ENCODE data around the gene SIRT2. TPM values are rescaled to one million over a fixed set of nuclear protein-coding genes. Genes with fewer than 3 reads are reported as not detected.
A peak's percentile ranks its signal among the peaks of the same experiment; 100 is the strongest.
"Not testable (repeated sequence)": the region's sequence is repeated elsewhere in the genome, so short reads cannot be mapped to it uniquely, and the experiment has no call there.

The SIRT2 gene
- polyA plus RNA-seq, 3 donors, result 57.5 to 65.9 (median 64.3) TPM

DNA sequence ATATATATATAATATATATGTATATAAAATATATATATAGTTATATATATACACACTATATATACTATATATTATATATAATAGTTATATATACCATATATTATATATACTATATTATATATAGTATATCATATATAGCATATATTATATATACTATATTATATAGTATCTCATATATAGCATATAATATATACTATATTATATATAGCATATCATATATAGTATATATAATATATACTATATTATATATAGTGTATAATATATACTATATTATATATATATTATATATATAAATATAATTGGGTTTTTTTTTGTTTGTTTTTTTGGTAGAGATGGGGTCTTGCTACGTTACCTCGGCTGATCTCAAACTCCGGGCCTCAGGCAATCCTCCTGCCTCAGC lies 38.0 kb downstream of the SIRT2 start:
- Histone ChIP-seq H3K27me3 (ENCODE audit: control insufficient read depth in 2 of 2, insufficient read depth in 2 of 2, low read length in 2 of 2) (no peaks in the 10 kb centered on the region), H3K79me2 (ENCODE audit: insufficient read depth, low read length) (no peaks in the 10 kb centered on the region), H3K36me3 (replicated peaks in 1 of 2; ENCODE audit: control insufficient read depth in 1 of 2, insufficient read depth in 2 of 2, low read length in 2 of 2) (no peaks in the 10 kb centered on the region), H3K4me3 (replicated peaks in 1 of 3; ENCODE audit: low read depth in 2 of 3, low read length in 3 of 3) (no peak overlapping the region), H2AFZ (ENCODE audit: insufficient read depth, low read depth, low read length, poor library complexity, severe bottlenecking) (no peak overlapping the region), H3K9ac (ENCODE audit: insufficient read depth, low read length, poor library complexity, severe bottlenecking) (no peak overlapping the region), H3K4me1 (ENCODE audit: control insufficient read depth in 1 of 2, insufficient read depth in 2 of 2, low read length in 2 of 2) (peaks cover 27 to 36% of the 10 kb centered on the region in 2 donors), H3K4me2 (replicated peaks; ENCODE audit: extremely low read depth, low read length, poor library complexity, severe bottlenecking) (no peak overlapping the region), H3K27ac (ENCODE audit: low read depth in 1 of 2, low read length in 2 of 2) (no peak overlapping the region), H4K20me1 (ENCODE audit: insufficient read depth, low read length) (no peaks in the 10 kb centered on the region), H3K9me3 (replicated peaks in 1 of 2; ENCODE audit: control insufficient read depth in 1 of 2, insufficient read depth in 1 of 2, low read length in 2 of 2) (no peaks in the 10 kb centered on the region)
- peaks cover 2 to 7% (median 3%) of the 10 kb centered on the region in 3 donors for H3K27me3 Mint-ChIP-seq (ENCODE audit: low read depth in 3 of 3)
- intact Hi-C loops (cut with micrococcal nuclease), result no loop called here
- no peak overlapping the region for H3K4me3 Mint-ChIP-seq
- DNase-seq, result no peak
- H3K9me3 Mint-ChIP-seq, result peaks cover 0 to 7% (median 0%) of the 10 kb centered on the region in 7 donors
- peaks cover 43% of the 10 kb centered on the region for H3K4me1 Mint-ChIP-seq
- no peaks in the 10 kb centered on the region for H3K36me3 Mint-ChIP-seq
- H3K27ac Mint-ChIP-seq, result no peak overlapping the region
- no CpG with 5 or more reads among the region's 3 CpGs for WGBS (ENCODE audit: insufficient coverage)
- TF ChIP-seq, protein P1, sequence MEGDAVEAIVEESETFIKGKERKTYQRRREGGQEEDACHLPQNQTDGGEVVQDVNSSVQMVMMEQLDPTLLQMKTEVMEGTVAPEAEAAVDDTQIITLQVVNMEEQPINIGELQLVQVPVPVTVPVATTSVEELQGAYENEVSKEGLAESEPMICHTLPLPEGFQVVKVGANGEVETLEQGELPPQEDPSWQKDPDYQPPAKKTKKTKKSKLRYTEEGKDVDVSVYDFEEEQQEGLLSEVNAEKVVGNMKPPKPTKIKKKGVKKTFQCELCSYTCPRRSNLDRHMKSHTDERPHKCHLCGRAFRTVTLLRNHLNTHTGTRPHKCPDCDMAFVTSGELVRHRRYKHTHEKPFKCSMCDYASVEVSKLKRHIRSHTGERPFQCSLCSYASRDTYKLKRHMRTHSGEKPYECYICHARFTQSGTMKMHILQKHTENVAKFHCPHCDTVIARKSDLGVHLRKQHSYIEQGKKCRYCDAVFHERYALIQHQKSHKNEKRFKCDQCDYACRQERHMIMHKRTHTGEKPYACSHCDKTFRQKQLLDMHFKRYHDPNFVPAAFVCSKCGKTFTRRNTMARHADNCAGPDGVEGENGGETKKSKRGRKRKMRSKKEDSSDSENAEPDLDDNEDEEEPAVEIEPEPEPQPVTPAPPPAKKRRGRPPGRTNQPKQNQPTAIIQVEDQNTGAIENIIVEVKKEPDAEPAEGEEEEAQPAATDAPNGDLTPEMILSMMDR (IDR thresholded peaks at IDR 0.05), result no peak

DNA sequence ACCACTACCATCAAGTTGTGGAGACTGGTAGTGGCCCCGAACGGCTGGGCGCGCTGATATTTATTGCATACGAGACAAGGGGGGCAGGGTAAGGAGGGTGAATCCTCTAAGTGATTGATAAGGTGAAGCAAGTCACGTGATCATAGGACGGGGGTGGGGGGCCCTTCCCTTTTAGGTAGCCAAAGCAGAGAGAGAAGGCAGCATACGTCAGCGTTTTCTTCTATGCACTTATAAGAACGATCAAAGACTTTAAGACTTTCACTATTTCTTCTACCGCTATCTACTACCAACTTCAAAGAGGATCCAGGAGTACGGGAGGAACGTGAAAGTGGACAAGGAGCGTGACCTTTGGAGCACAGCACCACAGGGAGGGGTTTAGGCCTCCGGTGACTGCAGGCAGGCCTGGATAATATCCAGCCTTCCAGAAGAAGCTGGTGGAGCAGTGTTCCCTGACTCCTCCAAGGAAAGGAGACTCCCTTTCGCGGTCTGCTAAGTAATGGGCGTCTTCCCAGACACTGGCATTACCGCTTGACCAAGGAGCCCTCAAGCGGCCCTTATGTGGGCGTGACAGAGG lies 39.7 kb downstream of the SIRT2 start:
- H3K4me3 Mint-ChIP-seq; H3K9me3 Mint-ChIP-seq; H3K9me3 ChIP-seq (replicated peaks in 1 of 2; ENCODE audit: control insufficient read depth in 1 of 2, insufficient read depth in 1 of 2, low read length in 2 of 2); DNase-seq; H3K27me3 ChIP-seq (ENCODE audit: control insufficient read depth in 2 of 2, insufficient read depth in 2 of 2, low read length in 2 of 2); H3K27ac ChIP-seq (ENCODE audit: low read depth in 1 of 2, low read length in 2 of 2); H3K36me3 Mint-ChIP-seq; H3K36me3 ChIP-seq (replicated peaks in 1 of 2; ENCODE audit: control insufficient read depth in 1 of 2, insufficient read depth in 2 of 2, low read length in 2 of 2); H3K4me3 ChIP-seq (replicated peaks in 1 of 3; ENCODE audit: low read depth in 2 of 3, low read length in 3 of 3); H2AFZ ChIP-seq (ENCODE audit: insufficient read depth, low read depth, low read length, poor library complexity, severe bottlenecking); H3K4me2 ChIP-seq (replicated peaks; ENCODE audit: extremely low read depth, low read length, poor library complexity, severe bottlenecking); H3K79me2 ChIP-seq (ENCODE audit: insufficient read depth, low read length); intact Hi-C loops (cut with micrococcal nuclease); H4K20me1 ChIP-seq (ENCODE audit: insufficient read depth, low read length); H3K9ac ChIP-seq (ENCODE audit: insufficient read depth, low read length, poor library complexity, severe bottlenecking); H3K27me3 Mint-ChIP-seq (ENCODE audit: low read depth in 3 of 3): not testable (repeated sequence)
- 100% methylated on average over 4 of the region's 21 CpGs for WGBS (ENCODE audit: insufficient coverage)
- Mint-ChIP-seq H3K27ac (peak overlapping the region in 1 of 7 donors; percentile 66), H3K4me1 (peaks cover 29% of the 10 kb centered on the region)
- H3K4me1 ChIP-seq (ENCODE audit: control insufficient read depth in 1 of 2, insufficient read depth in 2 of 2, low read length in 2 of 2), result peaks cover 22 to 28% of the 10 kb centered on the region in 2 donors
